ENCODE results near the gene HABP4. TPM values are rescaled to one million over a fixed set of nuclear protein-coding genes. Genes with fewer than 3 reads are reported as not detected.

Gene HABP4
- total and polyA plus RNA-seq, 2 of the 4 experiments (the other 2 are of a cell fraction), result 5.2 to 10.6 TPM

- H4K20me1 ChIP-seq (ENCODE audit: insufficient read depth, low read length), result no peaks in the 10 kb centered on the region
- no peak overlapping the region for H3K23ac ChIP-seq (ENCODE audit: low read depth, low read length)
- no peak overlapping the region for H3K4me3 ChIP-seq (ENCODE audit: insufficient read depth, low read depth, low read length)
- no peaks in the 10 kb centered on the region for H3K9me3 ChIP-seq (ENCODE audit: control insufficient read depth, insufficient read depth, low read length)
- H3K9ac ChIP-seq (ENCODE audit: low read depth, low read length), result no peak overlapping the region
- ATAC-seq (ENCODE audit: low read depth), result no peak
- no peak overlapping the region for H4K91ac ChIP-seq (ENCODE audit: insufficient read depth, low read depth, low read length)
- dilution Hi-C loops (cut with HindIII; ENCODE audit: low sequenced_read_pairs, unreplicated experiment), result no loop called here
- no peak overlapping the region for H2BK120ac ChIP-seq (ENCODE audit: low read depth, low read length)
- no peak overlapping the region for H3K56ac ChIP-seq (ENCODE audit: extremely low read depth, insufficient read depth, low read length)
- no peak for DNase-seq
- H3K9me1 ChIP-seq (ENCODE audit: insufficient read depth, low read length), result peaks cover 2% of the 10 kb centered on the region; the same call in 1 of the 2 replicates
- CTCF ChIA-PET, result interaction anchor here (1.1 kb wide), 1 partner anchor 38 kb away, joined by 3 read pairs; no protein-coding TSS in a partner anchor
- no peak overlapping the region for H4K8ac ChIP-seq (ENCODE audit: low read depth in 2 of 2, low read length in 2 of 2)
- TF ChIP-seq MXI1 (IDR thresholded peaks at IDR 0.05; ENCODE audit: borderline replicate concordance, low read depth, low read length) (no peak), CTCF (conservative IDR thresholded peaks at IDR 0.05; ENCODE audit: low read depth, low read length) (no peak), POLR2A (IDR thresholded peaks at IDR 0.05; ENCODE audit: low read depth, low read length) (no peak), RFX5 (IDR thresholded peaks at IDR 0.05; ENCODE audit: low read depth, low read length) (no peak), MAFK (IDR thresholded peaks at IDR 0.05; ENCODE audit: low read depth, low read length) (no peak), BHLHE40 (IDR thresholded peaks at IDR 0.05; ENCODE audit: low read depth, low read length) (no peak)
- H2BK5ac ChIP-seq (ENCODE audit: low read depth, low read length, poor library complexity, severe bottlenecking), result no peak overlapping the region
- H3K27ac ChIP-seq (ENCODE audit: insufficient read depth, low read length), result no peak overlapping the region
- peaks cover 8% of the 10 kb centered on the region for H3K4me1 ChIP-seq (ENCODE audit: control insufficient read depth, insufficient read depth, low read length)
- no peak overlapping the region for H3K14ac ChIP-seq (replicated peaks; ENCODE audit: low read depth, low read length)
- H2AK9ac ChIP-seq (replicated peaks; ENCODE audit: low read depth, low read length, poor library complexity), result no peak overlapping the region
- intact Hi-C loops (cut with micrococcal nuclease), result loop anchor here (5.0 kb wide), 1 partner anchor 40 kb away; no protein-coding TSS in a partner anchor
- H3K79me1 ChIP-seq (ENCODE audit: low read depth in 1 of 2, low read length in 2 of 2), result peaks cover 6 to 37% of the 10 kb centered on the region in 2 experiments; a peak in 3 of 4 replicates
- H3K4me2 ChIP-seq (ENCODE audit: low read depth, low read length), result no peak overlapping the region
- no peak overlapping the region for H3K4ac ChIP-seq (ENCODE audit: low read depth, low read length)
- in situ Hi-C loops (cut with MboI; ENCODE audit: low sequenced_read_pairs), result no loop called here
- H3K27me3 ChIP-seq (ENCODE audit: control insufficient read depth, insufficient read depth, low read length), result no peaks in the 10 kb centered on the region
- H3K18ac ChIP-seq (ENCODE audit: low read depth, low read length), result no peak overlapping the region
- no peak overlapping the region for H2AK5ac ChIP-seq (ENCODE audit: low read depth, low read length)
- no peak overlapping the region for H4K5ac ChIP-seq (ENCODE audit: low read depth, low read length)
- BruUV-seq (replicated peaks), result no TSS peak
- POLR2A ChIA-PET (ENCODE audit: unreplicated experiment), result no interaction called here
- no peak overlapping the region for H2BK20ac ChIP-seq (ENCODE audit: low read depth, low read length)
- H2BK15ac ChIP-seq (ENCODE audit: low read depth, low read length), result no peak overlapping the region
- WGBS, 2 experiments (ENCODE audit: extremely low coverage in 2 of 2, insufficient read length in 1 of 2), result 93% methylated on average over 5 of the region's 6 CpGs; no CpG with 5 or more reads in 1 of the 2 experiments
- peaks cover 11% of the 10 kb centered on the region for H3K36me3 ChIP-seq (ENCODE audit: control insufficient read depth, insufficient read depth, low read length)
- no peak overlapping the region for H2AFZ ChIP-seq (replicated peaks; ENCODE audit: low read length, poor library complexity)
Observed at GRCh38 chr9:96462541-96462940, 12.6 kb downstream of the HABP4 start.
